ENCODE measurements around the gene SMURF2.

Gene SMURF2

DNA sequence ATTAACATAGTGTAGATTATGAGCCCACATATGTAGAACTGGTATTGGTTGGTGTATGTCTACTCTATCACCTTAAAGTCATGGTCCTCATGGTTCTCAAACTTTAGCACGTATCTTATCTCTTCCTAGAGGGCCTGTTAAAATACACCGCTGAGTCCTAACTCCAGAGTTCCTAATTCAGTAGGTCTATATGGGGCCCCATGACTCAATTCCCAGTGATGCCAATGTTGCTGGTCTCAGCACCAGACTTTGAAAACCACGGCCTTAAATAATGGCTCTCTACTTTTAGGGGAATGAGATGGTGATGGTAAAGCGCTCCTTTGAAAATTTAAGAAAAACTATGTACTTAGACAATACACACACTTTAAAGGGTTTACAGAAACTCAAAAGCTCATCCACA, 36.6 kb downstream of the SMURF2 start:
- no peak overlapping the region for H3K4me3 ChIP-seq (ENCODE audit: low read depth, low read length)
- DNase-seq (ENCODE audit: low read depth, low spot score): no peak
- TF ChIP-seq, protein P1, sequence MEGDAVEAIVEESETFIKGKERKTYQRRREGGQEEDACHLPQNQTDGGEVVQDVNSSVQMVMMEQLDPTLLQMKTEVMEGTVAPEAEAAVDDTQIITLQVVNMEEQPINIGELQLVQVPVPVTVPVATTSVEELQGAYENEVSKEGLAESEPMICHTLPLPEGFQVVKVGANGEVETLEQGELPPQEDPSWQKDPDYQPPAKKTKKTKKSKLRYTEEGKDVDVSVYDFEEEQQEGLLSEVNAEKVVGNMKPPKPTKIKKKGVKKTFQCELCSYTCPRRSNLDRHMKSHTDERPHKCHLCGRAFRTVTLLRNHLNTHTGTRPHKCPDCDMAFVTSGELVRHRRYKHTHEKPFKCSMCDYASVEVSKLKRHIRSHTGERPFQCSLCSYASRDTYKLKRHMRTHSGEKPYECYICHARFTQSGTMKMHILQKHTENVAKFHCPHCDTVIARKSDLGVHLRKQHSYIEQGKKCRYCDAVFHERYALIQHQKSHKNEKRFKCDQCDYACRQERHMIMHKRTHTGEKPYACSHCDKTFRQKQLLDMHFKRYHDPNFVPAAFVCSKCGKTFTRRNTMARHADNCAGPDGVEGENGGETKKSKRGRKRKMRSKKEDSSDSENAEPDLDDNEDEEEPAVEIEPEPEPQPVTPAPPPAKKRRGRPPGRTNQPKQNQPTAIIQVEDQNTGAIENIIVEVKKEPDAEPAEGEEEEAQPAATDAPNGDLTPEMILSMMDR (IDR thresholded peaks at IDR 0.05; ENCODE audit: low read depth, low read length): no peak

DNA sequence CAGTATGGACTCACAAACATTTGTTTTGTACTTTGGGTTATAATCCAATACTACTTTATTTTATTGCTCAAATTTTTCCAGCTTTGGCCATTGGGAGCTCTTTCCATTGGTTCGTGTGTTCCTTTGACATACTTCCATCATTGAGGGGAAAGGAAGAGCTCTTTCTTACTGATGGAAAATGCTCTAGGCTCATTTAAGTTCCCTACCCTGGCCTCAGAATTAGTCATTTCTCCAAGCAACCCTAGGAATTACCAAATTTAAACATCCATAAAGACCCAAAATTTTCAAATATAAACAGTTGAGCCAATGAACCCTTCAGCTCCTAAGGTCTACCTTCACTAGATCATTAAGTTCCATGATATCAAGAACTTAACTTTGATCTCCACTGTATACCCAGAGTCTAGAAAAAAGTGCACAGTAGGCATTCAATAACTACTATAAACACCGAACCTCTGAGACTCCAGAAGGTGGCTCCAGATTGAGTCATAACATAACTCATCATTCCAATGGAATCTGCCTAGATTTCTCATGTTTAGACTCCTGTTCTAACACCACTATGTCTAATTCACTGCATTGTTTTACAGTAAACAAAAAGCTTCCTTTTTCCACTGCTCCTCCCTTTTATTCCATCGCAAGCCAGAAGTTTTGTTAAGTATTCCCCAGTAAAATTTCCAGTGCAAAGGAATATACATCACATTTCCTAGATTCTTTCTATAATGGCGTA, 39.0 kb downstream of the SMURF2 start:
- in situ Hi-C loops (cut with HindIII; ENCODE audit: low sequenced_read_pairs): no loop called here
- DNase-seq (ENCODE audit: low read depth, low spot score): peak; percentile 82
- H3K4me3 ChIP-seq (ENCODE audit: low read depth, low read length): no peak overlapping the region
- TF ChIP-seq, protein P1 (IDR thresholded peaks at IDR 0.05; ENCODE audit: low read depth, low read length): no peak

More for the DNA sequence above, 36.6 kb downstream of the SMURF2 start:
- in situ Hi-C loops (cut with HindIII; ENCODE audit: low sequenced_read_pairs): no loop called here

DNA sequence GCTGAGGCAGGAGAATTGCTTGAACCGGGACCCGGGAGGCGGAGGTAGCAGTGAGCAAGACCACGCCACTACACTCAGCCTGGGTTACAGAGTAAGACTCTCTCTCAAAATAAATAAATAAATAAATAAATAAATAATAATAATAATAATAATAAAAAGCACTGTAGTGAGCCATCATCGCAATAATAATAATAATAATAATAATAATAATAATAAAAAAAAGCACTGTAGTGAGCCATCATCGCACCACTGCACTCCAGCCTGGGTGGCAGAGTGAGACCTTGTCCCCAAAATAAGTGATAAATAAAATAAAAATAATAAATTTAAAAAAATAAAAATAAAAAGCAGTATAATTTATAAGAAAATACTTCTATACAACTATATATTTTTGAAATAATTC, 40.3 kb downstream of the SMURF2 start:
- in situ Hi-C loops (cut with HindIII; ENCODE audit: low sequenced_read_pairs): no loop called here
- H3K4me3 ChIP-seq (ENCODE audit: low read depth, low read length): no peak overlapping the region
- no peak for DNase-seq (ENCODE audit: low read depth, low spot score)
- TF ChIP-seq, protein P1 (IDR thresholded peaks at IDR 0.05; ENCODE audit: low read depth, low read length): no peak

DNA sequence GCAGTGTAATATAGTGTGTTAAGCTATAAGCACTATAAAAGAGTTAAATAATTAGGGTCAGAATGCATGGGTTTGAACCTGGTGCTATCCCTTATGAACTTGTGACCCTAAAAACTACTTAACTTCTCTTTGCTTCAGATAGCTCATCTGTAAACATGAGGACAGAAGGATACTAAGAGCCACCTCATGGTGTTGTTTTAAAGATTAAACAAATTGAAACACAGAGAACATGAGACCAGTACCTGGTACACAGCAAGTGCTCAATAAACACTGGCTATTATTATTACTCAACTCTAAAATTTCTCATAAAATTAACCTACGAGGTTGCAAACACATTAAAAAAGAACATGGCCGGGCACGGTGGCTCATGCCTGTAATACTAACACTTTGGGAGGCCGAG, 43.3 kb downstream of the SMURF2 start:
- TF ChIP-seq, protein P1 (IDR thresholded peaks at IDR 0.05; ENCODE audit: low read depth, low read length): no peak
- DNase-seq (ENCODE audit: low read depth, low spot score): no peak
- in situ Hi-C loops (cut with HindIII; ENCODE audit: low sequenced_read_pairs): no loop called here
- H3K4me3 ChIP-seq (ENCODE audit: low read depth, low read length): no peak overlapping the region

DNA sequence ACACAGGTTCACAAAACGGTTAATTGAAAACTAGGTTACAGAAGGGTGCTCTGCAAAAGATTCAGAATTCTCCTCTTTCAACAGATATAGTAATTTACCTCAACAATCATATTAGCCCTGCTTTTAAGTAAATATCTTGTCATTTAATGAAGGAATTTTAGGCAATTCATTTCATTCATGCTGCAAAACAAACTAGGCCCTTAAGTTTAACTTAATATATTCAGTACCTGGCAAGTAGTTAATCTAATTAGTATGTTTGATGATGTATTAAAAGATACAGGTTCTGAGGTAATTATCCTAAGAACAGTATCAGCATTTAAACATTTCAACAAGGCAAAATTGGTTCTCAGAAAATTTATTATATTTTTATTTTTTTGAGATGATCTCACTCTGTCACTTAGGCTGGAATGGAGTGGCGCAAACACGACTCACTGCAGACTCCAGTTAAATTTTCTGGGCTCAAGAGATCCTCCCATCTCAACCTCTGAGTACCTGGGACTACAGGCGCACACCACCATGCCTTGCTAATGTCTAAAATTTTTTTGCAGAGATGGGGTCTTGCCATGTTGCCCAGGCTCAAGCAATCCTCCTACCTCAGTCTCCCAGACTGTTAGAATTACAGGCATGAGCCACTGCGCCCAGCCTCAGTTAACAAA, 44.9 kb downstream of the SMURF2 start:
- TF ChIP-seq, protein P1 (IDR thresholded peaks at IDR 0.05; ENCODE audit: low read depth, low read length): no peak
- in situ Hi-C loops (cut with HindIII; ENCODE audit: low sequenced_read_pairs): no loop called here
- H3K4me3 ChIP-seq (ENCODE audit: low read depth, low read length): no peak overlapping the region
- DNase-seq (ENCODE audit: low read depth, low spot score): no peak

DNA sequence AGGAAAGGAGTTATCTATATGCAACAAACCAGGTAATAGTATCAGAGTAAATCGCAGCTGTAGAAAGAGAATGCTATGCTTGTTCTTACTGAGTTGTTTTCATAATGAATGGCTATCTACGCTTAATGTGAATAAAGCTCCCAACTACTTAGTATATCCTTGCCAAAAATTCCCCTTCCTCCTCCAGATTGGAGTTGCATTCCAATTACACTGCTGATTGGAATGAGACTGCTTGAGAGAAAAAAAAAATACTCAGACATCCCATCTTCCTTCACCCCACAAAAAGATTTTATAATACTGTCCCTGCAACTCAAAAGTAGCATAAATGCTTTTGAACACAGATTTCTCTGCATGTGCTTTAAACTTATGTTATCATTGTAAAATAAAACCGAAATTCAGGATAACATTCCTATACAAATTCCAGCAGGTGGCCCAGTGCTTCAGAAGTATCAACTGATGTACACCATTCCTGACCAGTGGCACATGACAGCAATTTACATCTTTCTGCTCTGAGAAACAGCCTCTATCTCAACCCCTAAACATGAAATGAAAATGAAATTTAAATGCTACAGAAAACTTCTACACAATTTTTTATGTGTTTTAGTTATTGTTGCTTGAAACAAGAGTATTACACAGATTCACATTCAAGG, 47.0 kb downstream of the SMURF2 start:
- no peak overlapping the region for H3K4me3 ChIP-seq (ENCODE audit: low read depth, low read length)
- in situ Hi-C loops (cut with HindIII; ENCODE audit: low sequenced_read_pairs): no loop called here
- DNase-seq (ENCODE audit: low read depth, low spot score): peak; percentile 53

More for the DNA sequence above, 47.0 kb downstream of the SMURF2 start:
- TF ChIP-seq, protein P1 (IDR thresholded peaks at IDR 0.05; ENCODE audit: low read depth, low read length): no peak

All from astrocyte of the spinal cord (primary cell).